HEK293T (cell line): Measurements from ENCODE around the gene HMCN2.

ENCODE experiments used
- BHLHE40 ChIP-seq: fragments of 450-650 bp; IDR thresholded peaks from 2 replicates; pipeline ENCODE4 v1.6.1; 2016; ENCODE audit warnings: mild to moderate bottlenecking, moderate library complexity, borderline replicate concordance
- CTBP1 ChIP-seq: fragments of 450-650 bp; IDR thresholded peaks from 2 replicates; pipeline ENCODE4 v1.6.1; 2016; ENCODE audit warnings: borderline replicate concordance
- ELF4 ChIP-seq: fragments of 450-650 bp; IDR thresholded peaks from 2 replicates; pipeline ENCODE4 v1.6.1; 2017; ENCODE audit warnings: antibody characterized with exemption
- FOXA1 ChIP-seq: fragments of 450-650 bp; IDR thresholded peaks from 2 replicates; pipeline ENCODE4 v1.6.1; 2016; ENCODE audit warnings: mild to moderate bottlenecking
- FOXK2 ChIP-seq: fragments of 450-650 bp; IDR thresholded peaks from 2 replicates; pipeline ENCODE4 v1.6.1; 2016; ENCODE audit warnings: mild to moderate bottlenecking
- L3MBTL2 ChIP-seq: fragments of 450-650 bp; conservative IDR thresholded peaks from 2 replicates; pipeline ENCODE4 v1.6.1; 2016; ENCODE audit warnings: mild to moderate bottlenecking
- LEF1 ChIP-seq: fragments of 450-650 bp; IDR thresholded peaks from 2 replicates; pipeline ENCODE4 v1.6.1; 2017; ENCODE audit warnings: mild to moderate bottlenecking, borderline replicate concordance
- NFRKB ChIP-seq: fragments of 450-650 bp; IDR thresholded peaks from 2 replicates; pipeline ENCODE4 v1.6.1; 2016; ENCODE audit warnings: mild to moderate bottlenecking, moderate library complexity
- PKNOX1 ChIP-seq: fragments of 450-650 bp; IDR thresholded peaks from 2 replicates; pipeline ENCODE4 v1.6.1; 2016
- SP1 ChIP-seq: fragments of 450-650 bp; IDR thresholded peaks from 2 replicates; pipeline ENCODE4 v1.6.1; 2017
- SUZ12 ChIP-seq: fragments of 450-650 bp; IDR thresholded peaks from 2 replicates; pipeline ENCODE4 v1.6.1; 2016; ENCODE audit warnings: mild to moderate bottlenecking
- TARDBP ChIP-seq: fragments of 450-650 bp; IDR thresholded peaks from 2 replicates; pipeline ENCODE4 v1.6.1; 2016

GRCh38 chr9:130333041-130333711 is 67.6 kb downstream of the HMCN2 start:
- TF ChIP-seq PKNOX1 (no peak), SP1 (no peak), LEF1 (no peak), FOXA1 (no peak), FOXK2 (no peak), SUZ12 (no peak), NFRKB (no peak), ELF4 (no peak), TARDBP (no peak), L3MBTL2 (no peak), BHLHE40 (no peak), CTBP1 (no peak)
